ENCODE results near the gene SLC7A7. TPM values are rescaled to one million over a fixed set of nuclear protein-coding genes. Genes with fewer than 3 reads are reported as not detected.

Gene SLC7A7
- total and polyA plus RNA-seq, 2 of the 13 experiments (the other 11 are each of a cell fraction or from before 2014, with no cell fraction given): 0.13 to 0.63 TPM

GRCh38 chr14:22796087-22796707, 19.0 kb downstream of the SLC7A7 start (continued):
- TF ChIP-seq HCFC1 (IDR thresholded peaks at IDR 0.05; ENCODE audit: low read depth, low read length): no peak
- TF ChIP-seq, protein P1, sequence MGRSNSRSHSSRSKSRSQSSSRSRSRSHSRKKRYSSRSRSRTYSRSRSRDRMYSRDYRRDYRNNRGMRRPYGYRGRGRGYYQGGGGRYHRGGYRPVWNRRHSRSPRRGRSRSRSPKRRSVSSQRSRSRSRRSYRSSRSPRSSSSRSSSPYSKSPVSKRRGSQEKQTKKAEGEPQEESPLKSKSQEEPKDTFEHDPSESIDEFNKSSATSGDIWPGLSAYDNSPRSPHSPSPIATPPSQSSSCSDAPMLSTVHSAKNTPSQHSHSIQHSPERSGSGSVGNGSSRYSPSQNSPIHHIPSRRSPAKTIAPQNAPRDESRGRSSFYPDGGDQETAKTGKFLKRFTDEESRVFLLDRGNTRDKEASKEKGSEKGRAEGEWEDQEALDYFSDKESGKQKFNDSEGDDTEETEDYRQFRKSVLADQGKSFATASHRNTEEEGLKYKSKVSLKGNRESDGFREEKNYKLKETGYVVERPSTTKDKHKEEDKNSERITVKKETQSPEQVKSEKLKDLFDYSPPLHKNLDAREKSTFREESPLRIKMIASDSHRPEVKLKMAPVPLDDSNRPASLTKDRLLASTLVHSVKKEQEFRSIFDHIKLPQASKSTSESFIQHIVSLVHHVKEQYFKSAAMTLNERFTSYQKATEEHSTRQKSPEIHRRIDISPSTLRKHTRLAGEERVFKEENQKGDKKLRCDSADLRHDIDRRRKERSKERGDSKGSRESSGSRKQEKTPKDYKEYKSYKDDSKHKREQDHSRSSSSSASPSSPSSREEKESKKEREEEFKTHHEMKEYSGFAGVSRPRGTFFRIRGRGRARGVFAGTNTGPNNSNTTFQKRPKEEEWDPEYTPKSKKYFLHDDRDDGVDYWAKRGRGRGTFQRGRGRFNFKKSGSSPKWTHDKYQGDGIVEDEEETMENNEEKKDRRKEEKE (IDR thresholded peaks at IDR 0.05): no peak
- TF ChIP-seq PBX3 (CRISPR knock-in tag; IDR thresholded peaks at IDR 0.05; ENCODE audit: borderline replicate concordance): no peak
- no peak; a peak in 2 of 4 replicates for TF ChIP-seq HMGXB4 (CRISPR knock-in tag; IDR thresholded peaks at IDR 0.05; ENCODE audit: borderline replicate concordance in 1 of 2, low read depth in 1 of 2)
- TF ChIP-seq ZSCAN25 (CRISPR knock-in tag; IDR thresholded peaks at IDR 0.05): peak; percentile 69; the same call in 1 of the 2 replicates
- TF ChIP-seq ZNF788 (CRISPR knock-in tag; IDR thresholded peaks at IDR 0.05; ENCODE audit: borderline replicate concordance): peak; percentile 44; the same call in 1 of the 2 replicates
- TF ChIP-seq RFX3 (CRISPR knock-in tag; IDR thresholded peaks at IDR 0.05): no peak
- TF ChIP-seq PRPF4 (IDR thresholded peaks at IDR 0.05; ENCODE audit: low read depth, low read length, poor library complexity, severe bottlenecking): no peak
- no peak for TF ChIP-seq ZNF432 (CRISPR knock-in tag; IDR thresholded peaks at IDR 0.05; ENCODE audit: borderline replicate concordance)
- TF ChIP-seq DPF2 (CRISPR knock-in tag; IDR thresholded peaks at IDR 0.05; ENCODE audit: borderline replicate concordance, low read depth): peak; percentile 23; the same call in 1 of the 2 replicates
- no peak for TF ChIP-seq ZNF136 (CRISPR knock-in tag; IDR thresholded peaks at IDR 0.05; ENCODE audit: low read depth)
- TF ChIP-seq BORCS8-MEF2B (CRISPR knock-in tag; IDR thresholded peaks at IDR 0.05): 0 out of 2 replicates have a peak, but pooled peaks have one; percentile 55
- no peak for TF ChIP-seq ZBTB1 (CRISPR knock-in tag; IDR thresholded peaks at IDR 0.05; ENCODE audit: borderline replicate concordance)
- no peak for TF ChIP-seq SPEN (CRISPR knock-in tag; IDR thresholded peaks at IDR 0.05; ENCODE audit: low read depth)
- TF ChIP-seq ZNF709 (CRISPR knock-in tag; IDR thresholded peaks at IDR 0.05): no peak
- TF ChIP-seq, protein P2, sequence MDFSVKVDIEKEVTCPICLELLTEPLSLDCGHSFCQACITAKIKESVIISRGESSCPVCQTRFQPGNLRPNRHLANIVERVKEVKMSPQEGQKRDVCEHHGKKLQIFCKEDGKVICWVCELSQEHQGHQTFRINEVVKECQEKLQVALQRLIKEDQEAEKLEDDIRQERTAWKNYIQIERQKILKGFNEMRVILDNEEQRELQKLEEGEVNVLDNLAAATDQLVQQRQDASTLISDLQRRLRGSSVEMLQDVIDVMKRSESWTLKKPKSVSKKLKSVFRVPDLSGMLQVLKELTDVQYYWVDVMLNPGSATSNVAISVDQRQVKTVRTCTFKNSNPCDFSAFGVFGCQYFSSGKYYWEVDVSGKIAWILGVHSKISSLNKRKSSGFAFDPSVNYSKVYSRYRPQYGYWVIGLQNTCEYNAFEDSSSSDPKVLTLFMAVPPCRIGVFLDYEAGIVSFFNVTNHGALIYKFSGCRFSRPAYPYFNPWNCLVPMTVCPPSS (IDR thresholded peaks at IDR 0.05): no peak
- TF ChIP-seq ZNF30 (CRISPR knock-in tag; IDR thresholded peaks at IDR 0.05): no peak
- TF ChIP-seq EZH2 (conservative IDR thresholded peaks at IDR 0.05; ENCODE audit: low read depth, low read length): no peak
- TF ChIP-seq MLX (CRISPR knock-in tag; IDR thresholded peaks at IDR 0.05): no peak
- TF ChIP-seq SOX6 (IDR thresholded peaks at IDR 0.05): no peak
- no peak for TF ChIP-seq SOX6 (CRISPR knock-in tag; IDR thresholded peaks at IDR 0.05)
- TF ChIP-seq ZNF768 (CRISPR knock-in tag; IDR thresholded peaks at IDR 0.05): no peak
- TF ChIP-seq YEATS2 (CRISPR knock-in tag; IDR thresholded peaks at IDR 0.05; ENCODE audit: borderline replicate concordance): peak; percentile 40; the same call in 1 of the 2 replicates

All from HepG2 (cell line).